Peyer's patch (tissue), 4 donors: ENCODE data around the gene LYPD5.
"Not testable (repeated sequence)": the region's sequence is repeated elsewhere in the genome, so short reads cannot be mapped to it uniquely, and the experiment has no call there.

Experiments used
- POLR2A ChIP-seq, 2 donors: fragments of 450-650 bp; IDR thresholded peaks; one replicate each; pipeline ENCODE4 v1.5.1; 2017; ENCODE audit warnings: antibody characterized with exemption in 2 of 2, mild to moderate bottlenecking in 2 of 2, moderate library complexity in 2 of 2
- TF ChIP-seq, protein P1 (sequence below), 6 experiments: fragments of 450-650 bp in 4 of 6; fragments of 200-600 bp in 2 of 6; sonication (generic) in 1 of 6; IDR thresholded peaks; one replicate each; pipeline ENCODE4 v1.5.1; 2017 to 2019; ENCODE audit warnings: antibody characterized with exemption in 6 of 6, mild to moderate bottlenecking in 3 of 6, moderate library complexity in 1 of 6

DNA sequence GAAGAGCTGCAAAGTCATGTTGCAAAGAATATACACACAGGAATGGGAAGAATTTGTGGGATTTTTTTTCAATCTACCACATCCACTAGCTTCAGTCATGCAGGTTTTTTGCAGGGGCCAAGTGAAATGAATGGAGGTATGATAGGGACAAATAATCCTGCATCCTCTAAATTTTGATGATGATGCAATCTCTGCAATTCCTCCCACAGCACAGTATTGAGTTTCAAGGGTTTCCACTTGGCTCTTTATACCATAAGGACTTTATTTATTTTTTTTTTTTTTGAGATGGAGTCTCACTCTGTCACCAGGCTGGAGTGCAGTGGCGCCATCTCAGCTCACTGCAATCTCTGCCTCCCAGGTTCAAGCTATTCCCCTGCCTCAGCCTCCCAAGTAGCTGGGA is 15.2 kb upstream of the LYPD5 start:
- TF ChIP-seq, protein P1, sequence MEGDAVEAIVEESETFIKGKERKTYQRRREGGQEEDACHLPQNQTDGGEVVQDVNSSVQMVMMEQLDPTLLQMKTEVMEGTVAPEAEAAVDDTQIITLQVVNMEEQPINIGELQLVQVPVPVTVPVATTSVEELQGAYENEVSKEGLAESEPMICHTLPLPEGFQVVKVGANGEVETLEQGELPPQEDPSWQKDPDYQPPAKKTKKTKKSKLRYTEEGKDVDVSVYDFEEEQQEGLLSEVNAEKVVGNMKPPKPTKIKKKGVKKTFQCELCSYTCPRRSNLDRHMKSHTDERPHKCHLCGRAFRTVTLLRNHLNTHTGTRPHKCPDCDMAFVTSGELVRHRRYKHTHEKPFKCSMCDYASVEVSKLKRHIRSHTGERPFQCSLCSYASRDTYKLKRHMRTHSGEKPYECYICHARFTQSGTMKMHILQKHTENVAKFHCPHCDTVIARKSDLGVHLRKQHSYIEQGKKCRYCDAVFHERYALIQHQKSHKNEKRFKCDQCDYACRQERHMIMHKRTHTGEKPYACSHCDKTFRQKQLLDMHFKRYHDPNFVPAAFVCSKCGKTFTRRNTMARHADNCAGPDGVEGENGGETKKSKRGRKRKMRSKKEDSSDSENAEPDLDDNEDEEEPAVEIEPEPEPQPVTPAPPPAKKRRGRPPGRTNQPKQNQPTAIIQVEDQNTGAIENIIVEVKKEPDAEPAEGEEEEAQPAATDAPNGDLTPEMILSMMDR (IDR thresholded peaks at IDR 0.05), result not testable (repeated sequence)
- TF ChIP-seq POLR2A (IDR thresholded peaks at IDR 0.05), result not testable (repeated sequence)
